Cardiac fibroblast (primary cell): ENCODE results near the gene CLCN5.

Experiments
- DNase-seq, 2 donors: peaks; one replicate each; pipeline versions ENCODE4 v3.0.0 to v3.0.0-alpha.2; 2010; ENCODE audit warnings: low read depth in 2 of 2
- H3K4me3 ChIP-seq, 2 donors: replicated peaks in 1 of 2; 1 replicate in 1 of 2; 2 replicates in 1 of 2; pipeline ENCODE4 v1.5.1; 2011; ENCODE audit warnings: low read depth in 2 of 2, low read length in 2 of 2, mild to moderate bottlenecking in 2 of 2, moderate library complexity in 1 of 2
- CTCF ChIP-seq: IDR thresholded peaks from one replicate; pipeline ENCODE4 v1.5.1; 2011; ENCODE audit warnings: low read depth, mild to moderate bottlenecking, low read length, inconsistent platforms

The CLCN5 gene

GRCh38 chrX:49993661-49994060 lies 71.3 kb downstream of the CLCN5 start:
- TF ChIP-seq CTCF: no peak
- no peak for DNase-seq
- no peak overlapping the region for H3K4me3 ChIP-seq

GRCh38 chrX:49995107-49995731 lies 72.8 kb downstream of the CLCN5 start:
- DNase-seq: peak; percentile 72 to 80
- no peak for TF ChIP-seq CTCF
- H3K4me3 ChIP-seq: no peak overlapping the region

GRCh38 chrX:49995795-49996455 lies 73.5 kb downstream of the CLCN5 start:
- DNase-seq: no peak
- H3K4me3 ChIP-seq: no peak overlapping the region
- TF ChIP-seq CTCF: no peak

- no peak for DNase-seq
- H3K4me3 ChIP-seq: no peak overlapping the region
- TF ChIP-seq CTCF: no peak
These were observed 74.1 kb downstream of the CLCN5 start for GRCh38 chrX:49996474-49996873.

- TF ChIP-seq CTCF: no peak
- no peak overlapping the region for H3K4me3 ChIP-seq
- DNase-seq: no peak
These were observed 76.7 kb downstream of the CLCN5 start for GRCh38 chrX:49999087-49999486.

- DNase-seq: no peak
- TF ChIP-seq CTCF: no peak
These were observed 78.6 kb downstream of the CLCN5 start for GRCh38 chrX:50000937-50001542.

More at GRCh38 chrX:50000937-50001542, 78.6 kb downstream of the CLCN5 start:
- no peak overlapping the region for H3K4me3 ChIP-seq
